Immature natural killer cell (primary cell): ENCODE data around the gene SEMA6B. TPM values are rescaled to one million over a fixed set of nuclear protein-coding genes. Genes with fewer than 3 reads are reported as not detected.

Experiments used
- DNase-seq, 3 donors: peaks; one replicate each; pipeline ENCODE4 v3.0.0; 2022; ENCODE audit warnings: mixed read lengths in 1 of 3
- H3K27ac Mint-ChIP-seq, 6 donors: one replicate each; pipeline ENCODE4 v1.8.0; 2020; ENCODE audit warnings: mixed read lengths in 6 of 6, mild to moderate bottlenecking in 5 of 6, inconsistent platforms in 4 of 6, moderate library complexity in 3 of 6
- H3K27me3 Mint-ChIP-seq, 3 donors: one replicate each; pipeline ENCODE4 v1.8.0; 2020 to 2021; ENCODE audit warnings: low read depth in 3 of 3, mild to moderate bottlenecking in 3 of 3, mixed read lengths in 3 of 3, moderate library complexity in 3 of 3, inconsistent platforms in 1 of 3
- H3K36me3 Mint-ChIP-seq, 3 donors: one replicate each; pipeline ENCODE4 v1.8.0; 2020; ENCODE audit warnings: mixed read lengths in 3 of 3, inconsistent platforms in 2 of 3, mild to moderate bottlenecking in 2 of 3
- H3K4me1 Mint-ChIP-seq, 2 donors: one replicate each; pipeline ENCODE4 v1.8.0; 2020; ENCODE audit warnings: inconsistent platforms in 2 of 2, mild to moderate bottlenecking in 2 of 2, mixed read lengths in 2 of 2, moderate library complexity in 1 of 2
- H3K4me3 Mint-ChIP-seq, 5 donors: one replicate each; pipeline ENCODE4 v1.8.0; 2020; ENCODE audit warnings: mild to moderate bottlenecking in 5 of 5, mixed read lengths in 5 of 5, inconsistent platforms in 3 of 5, moderate library complexity in 3 of 5
- H3K9me3 Mint-ChIP-seq, 6 donors: one replicate each; pipeline ENCODE4 v1.8.0; 2020; ENCODE audit warnings: mild to moderate bottlenecking in 6 of 6, mixed read lengths in 6 of 6, inconsistent platforms in 4 of 6, moderate library complexity in 3 of 6
- polyA plus RNA-seq, 3 donors: library from polyadenylated mRNA; unstranded; fragments of 300-500 nt; fragmentation: Illumina TruSeq; gene quantifications; one replicate each; pipeline ENCODE4 v1.2.3, GENCODE V29; 2021

The SEMA6B gene
- polyA plus RNA-seq, 3 donors from 2014 or later = not detected

- no peak for DNase-seq
- no peaks in the 10 kb centered on the region for H3K4me1 Mint-ChIP-seq
- H3K4me3 Mint-ChIP-seq = no peak overlapping the region
- H3K36me3 Mint-ChIP-seq = peaks cover 0 to 4% (median 4%) of the 10 kb centered on the region in 3 donors
- H3K27ac Mint-ChIP-seq = no peak overlapping the region
- no peaks in the 10 kb centered on the region for H3K9me3 Mint-ChIP-seq
- H3K27me3 Mint-ChIP-seq = peaks cover 0 to 3% (median 2%) of the 10 kb centered on the region in 3 donors
Measured at GRCh38 chr19:4504297-4504701, 55.2 kb downstream of the SEMA6B start.

GRCh38 chr19:4503825-4504170, 55.7 kb downstream of the SEMA6B start:
- no peaks in the 10 kb centered on the region for H3K9me3 Mint-ChIP-seq
- H3K36me3 Mint-ChIP-seq = peaks cover 0 to 4% (median 4%) of the 10 kb centered on the region in 3 donors
- DNase-seq = no peak
- H3K4me3 Mint-ChIP-seq = no peak overlapping the region
- peaks cover 0 to 3% (median 2%) of the 10 kb centered on the region in 3 donors for H3K27me3 Mint-ChIP-seq
- no peak overlapping the region for H3K27ac Mint-ChIP-seq
- no peaks in the 10 kb centered on the region for H3K4me1 Mint-ChIP-seq

GRCh38 chr19:4503132-4503824, 56.2 kb downstream of the SEMA6B start:
- no peak overlapping the region for H3K27ac Mint-ChIP-seq
- H3K9me3 Mint-ChIP-seq = no peaks in the 10 kb centered on the region
- no peaks in the 10 kb centered on the region for H3K4me1 Mint-ChIP-seq
- no peak for DNase-seq
- peaks cover 0 to 3% (median 2%) of the 10 kb centered on the region in 3 donors for H3K27me3 Mint-ChIP-seq
- H3K4me3 Mint-ChIP-seq = no peak overlapping the region
- peaks cover 0 to 4% (median 4%) of the 10 kb centered on the region in 3 donors for H3K36me3 Mint-ChIP-seq

- Mint-ChIP-seq H3K9me3 (no peaks in the 10 kb centered on the region), H3K27ac (no peak overlapping the region), H3K36me3 (peaks cover 0 to 4% (median 4%) of the 10 kb centered on the region in 3 donors), H3K4me3 (no peak overlapping the region), H3K27me3 (peaks cover 0 to 3% (median 2%) of the 10 kb centered on the region in 3 donors), H3K4me1 (no peaks in the 10 kb centered on the region)
- DNase-seq = no peak
Measured at GRCh38 chr19:4502282-4503131, 57.0 kb downstream of the SEMA6B start.

- H3K4me1 Mint-ChIP-seq = no peaks in the 10 kb centered on the region
- H3K27me3 Mint-ChIP-seq = peaks cover 0 to 2% (median 2%) of the 10 kb centered on the region in 3 donors
- H3K27ac Mint-ChIP-seq = no peak overlapping the region
- H3K4me3 Mint-ChIP-seq = no peak overlapping the region
- H3K36me3 Mint-ChIP-seq = peaks cover 0 to 4% (median 4%) of the 10 kb centered on the region in 3 donors
- no peaks in the 10 kb centered on the region for H3K9me3 Mint-ChIP-seq
- DNase-seq = no peak
Measured at GRCh38 chr19:4501691-4502090, 57.8 kb downstream of the SEMA6B start.

- no peaks in the 10 kb centered on the region for H3K27me3 Mint-ChIP-seq
- no peak overlapping the region for H3K27ac Mint-ChIP-seq
- DNase-seq = no peak
- no peak overlapping the region for H3K4me3 Mint-ChIP-seq
- H3K36me3 Mint-ChIP-seq = peaks cover 0 to under 1% (median 0%) of the 10 kb centered on the region in 3 donors
- H3K9me3 Mint-ChIP-seq = no peaks in the 10 kb centered on the region
- H3K4me1 Mint-ChIP-seq = no peaks in the 10 kb centered on the region
Measured at GRCh38 chr19:4500841-4501591, 58.5 kb downstream of the SEMA6B start.

- peaks cover 0 to under 1% (median 0%) of the 10 kb centered on the region in 3 donors for H3K36me3 Mint-ChIP-seq
- no peaks in the 10 kb centered on the region for H3K9me3 Mint-ChIP-seq
- no peaks in the 10 kb centered on the region for H3K4me1 Mint-ChIP-seq
- H3K27me3 Mint-ChIP-seq = no peaks in the 10 kb centered on the region
- no peak overlapping the region for H3K27ac Mint-ChIP-seq
- DNase-seq = no peak
- H3K4me3 Mint-ChIP-seq = no peak overlapping the region
Measured at GRCh38 chr19:4499855-4500254, 59.6 kb downstream of the SEMA6B start.

GRCh38 chr19:4499318-4499717, 60.2 kb downstream of the SEMA6B start:
- H3K4me3 Mint-ChIP-seq = no peak overlapping the region
- H3K9me3 Mint-ChIP-seq = no peaks in the 10 kb centered on the region
- no peaks in the 10 kb centered on the region for H3K27me3 Mint-ChIP-seq
- H3K36me3 Mint-ChIP-seq = peaks cover 0 to 4% (median 0%) of the 10 kb centered on the region in 3 donors
- no peaks in the 10 kb centered on the region for H3K4me1 Mint-ChIP-seq
- H3K27ac Mint-ChIP-seq = no peak overlapping the region
- no peak for DNase-seq

- H3K27ac Mint-ChIP-seq = no peak overlapping the region
- H3K4me3 Mint-ChIP-seq = no peak overlapping the region
- peaks cover 0 to 4% (median 0%) of the 10 kb centered on the region in 3 donors for H3K36me3 Mint-ChIP-seq
- H3K27me3 Mint-ChIP-seq = no peaks in the 10 kb centered on the region
- no peaks in the 10 kb centered on the region for H3K4me1 Mint-ChIP-seq
- no peaks in the 10 kb centered on the region for H3K9me3 Mint-ChIP-seq
- no peak for DNase-seq
Measured at GRCh38 chr19:4498694-4499093, 60.8 kb downstream of the SEMA6B start.

GRCh38 chr19:4497770-4498389, 61.6 kb downstream of the SEMA6B start:
- H3K9me3 Mint-ChIP-seq = no peaks in the 10 kb centered on the region
- DNase-seq = no peak
- peaks cover 0 to 4% (median 0%) of the 10 kb centered on the region in 3 donors for H3K36me3 Mint-ChIP-seq
- no peak overlapping the region for H3K27ac Mint-ChIP-seq
- H3K27me3 Mint-ChIP-seq = no peaks in the 10 kb centered on the region
- no peaks in the 10 kb centered on the region for H3K4me1 Mint-ChIP-seq
- H3K4me3 Mint-ChIP-seq = no peak overlapping the region

- Mint-ChIP-seq H3K27ac (no peak overlapping the region), H3K36me3 (peaks cover 0 to 4% (median 0%) of the 10 kb centered on the region in 3 donors), H3K27me3 (no peaks in the 10 kb centered on the region), H3K4me1 (no peaks in the 10 kb centered on the region), H3K9me3 (no peaks in the 10 kb centered on the region), H3K4me3 (no peak overlapping the region)
- DNase-seq = no peak
Measured at GRCh38 chr19:4496304-4496703, 63.2 kb downstream of the SEMA6B start.

GRCh38 chr19:4495471-4495870, 64.0 kb downstream of the SEMA6B start:
- H3K9me3 Mint-ChIP-seq = no peaks in the 10 kb centered on the region
- no peaks in the 10 kb centered on the region for H3K4me1 Mint-ChIP-seq
- no peak overlapping the region for H3K4me3 Mint-ChIP-seq
- no peak overlapping the region for H3K27ac Mint-ChIP-seq
- no peaks in the 10 kb centered on the region for H3K27me3 Mint-ChIP-seq
- H3K36me3 Mint-ChIP-seq = peaks cover under 1 to 5% (median 3%) of the 10 kb centered on the region in 3 donors
- DNase-seq = no peak

GRCh38 chr19:4494691-4495064, 64.8 kb downstream of the SEMA6B start:
- Mint-ChIP-seq H3K4me1 (no peaks in the 10 kb centered on the region), H3K4me3 (no peak overlapping the region), H3K36me3 (peaks cover 4 to 8% (median 6%) of the 10 kb centered on the region in 3 donors), H3K27ac (no peak overlapping the region), H3K9me3 (no peaks in the 10 kb centered on the region), H3K27me3 (peaks cover 0 to 2% (median 0%) of the 10 kb centered on the region in 3 donors)
- no peak for DNase-seq
